IPS-20b (cell line): ENCODE measurements around the gene DSTN.
A peak's percentile ranks its signal among the peaks of the same experiment; 100 is the strongest.

Experiments used
- H3K27ac ChIP-seq: one replicate; pipeline ENCODE4 v1.5.1; 2013; ENCODE audit warnings: low read length
- H3K27me3 ChIP-seq: 2 replicates; pipeline ENCODE4 v1.6.1; 2013; ENCODE audit warnings: mild to moderate bottlenecking, low read length, inconsistent platforms; ENCODE audit not compliant: insufficient read depth
- H3K36me3 ChIP-seq: 2 replicates; pipeline ENCODE4 v1.6.1; 2013; ENCODE audit warnings: low read depth, mild to moderate bottlenecking, inconsistent platforms, low read length, moderate library complexity; ENCODE audit not compliant: insufficient read depth
- H3K4me1 ChIP-seq: 2 replicates; pipeline ENCODE4 v1.6.1; 2013; ENCODE audit warnings: mild to moderate bottlenecking, control low read depth, inconsistent platforms, low read length, moderate library complexity; ENCODE audit not compliant: insufficient read depth
- H3K4me3 ChIP-seq: 2 replicates; pipeline ENCODE4 v1.5.1; 2013; ENCODE audit warnings: mild to moderate bottlenecking, low read length, inconsistent platforms
- H3K9ac ChIP-seq: 2 replicates; pipeline ENCODE4 v1.6.1; 2013; ENCODE audit warnings: low read depth, mild to moderate bottlenecking, inconsistent platforms, low read length, moderate library complexity
- H3K9me3 ChIP-seq: 2 replicates; pipeline ENCODE4 v1.6.1; 2013; ENCODE audit warnings: mild to moderate bottlenecking, low read depth, low read length, inconsistent platforms; ENCODE audit not compliant: insufficient read depth

Gene DSTN

GRCh38 chr20:17630806-17631195, 60.9 kb downstream of the DSTN start:
- no peaks in the 10 kb centered on the region for H3K4me1 ChIP-seq
- no peak overlapping the region for H3K4me3 ChIP-seq
- no peaks in the 10 kb centered on the region for H3K27me3 ChIP-seq
- H3K27ac ChIP-seq: no peak overlapping the region
- peaks cover 92% of the 10 kb centered on the region for H3K36me3 ChIP-seq
- no peaks in the 10 kb centered on the region for H3K9me3 ChIP-seq
- no peak overlapping the region for H3K9ac ChIP-seq

- H3K27ac ChIP-seq: no peak overlapping the region
- H3K4me3 ChIP-seq: no peak overlapping the region
- H3K27me3 ChIP-seq: no peaks in the 10 kb centered on the region
- H3K36me3 ChIP-seq: peaks cover 91% of the 10 kb centered on the region
- no peaks in the 10 kb centered on the region; the same call in 1 of the 2 replicates for H3K4me1 ChIP-seq
- no peaks in the 10 kb centered on the region for H3K9me3 ChIP-seq
- H3K9ac ChIP-seq: no peak overlapping the region
These were observed 61.9 kb downstream of the DSTN start for GRCh38 chr20:17631576-17632319.

DNA sequence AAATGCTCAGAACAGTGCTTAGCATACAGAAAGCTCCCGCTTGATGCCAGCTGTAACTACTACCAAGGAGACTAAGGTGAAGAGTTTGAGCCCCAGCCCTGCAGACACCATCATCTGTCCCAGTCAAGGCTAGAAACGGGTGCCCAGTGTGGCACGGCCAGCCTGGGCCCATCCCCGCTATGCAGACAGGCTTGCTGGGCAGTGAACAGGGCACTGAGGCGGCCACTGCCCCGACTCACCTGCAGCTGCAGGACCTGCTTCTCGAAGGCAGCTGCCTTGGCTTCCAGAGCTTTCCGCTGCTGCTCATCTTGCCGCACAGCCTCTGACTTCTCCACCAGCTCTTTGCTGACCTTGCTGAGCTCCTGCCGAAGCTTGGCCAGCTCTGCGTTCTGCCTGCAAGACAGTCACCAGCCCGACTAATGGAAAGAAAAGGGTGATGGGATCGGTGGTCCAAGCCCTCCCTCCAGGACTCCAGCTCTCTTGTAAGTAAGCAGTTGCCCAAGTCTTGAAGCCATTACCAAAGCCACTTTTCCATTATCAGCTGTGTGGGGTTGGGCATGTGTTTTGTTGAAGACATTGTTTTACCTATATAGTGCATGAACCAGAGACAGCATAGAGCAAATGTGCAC, 63.5 kb downstream of the DSTN start:
- Histone ChIP-seq H3K27ac (no peak overlapping the region), H3K27me3 (no peaks in the 10 kb centered on the region), H3K9ac (no peak overlapping the region), H3K4me3 (no peak overlapping the region), H3K4me1 (no peaks in the 10 kb centered on the region; the same call in 1 of the 2 replicates), H3K9me3 (no peaks in the 10 kb centered on the region), H3K36me3 (peaks cover 83% of the 10 kb centered on the region)

- peaks cover 82% of the 10 kb centered on the region for H3K36me3 ChIP-seq
- H3K4me1 ChIP-seq: no peaks in the 10 kb centered on the region; the same call in 1 of the 2 replicates
- no peaks in the 10 kb centered on the region for H3K27me3 ChIP-seq
- H3K9ac ChIP-seq: no peak overlapping the region
- H3K27ac ChIP-seq: no peak overlapping the region
- no peaks in the 10 kb centered on the region for H3K9me3 ChIP-seq
- no peak overlapping the region for H3K4me3 ChIP-seq
These were observed 64.1 kb downstream of the DSTN start for GRCh38 chr20:17633850-17634500.

DNA sequence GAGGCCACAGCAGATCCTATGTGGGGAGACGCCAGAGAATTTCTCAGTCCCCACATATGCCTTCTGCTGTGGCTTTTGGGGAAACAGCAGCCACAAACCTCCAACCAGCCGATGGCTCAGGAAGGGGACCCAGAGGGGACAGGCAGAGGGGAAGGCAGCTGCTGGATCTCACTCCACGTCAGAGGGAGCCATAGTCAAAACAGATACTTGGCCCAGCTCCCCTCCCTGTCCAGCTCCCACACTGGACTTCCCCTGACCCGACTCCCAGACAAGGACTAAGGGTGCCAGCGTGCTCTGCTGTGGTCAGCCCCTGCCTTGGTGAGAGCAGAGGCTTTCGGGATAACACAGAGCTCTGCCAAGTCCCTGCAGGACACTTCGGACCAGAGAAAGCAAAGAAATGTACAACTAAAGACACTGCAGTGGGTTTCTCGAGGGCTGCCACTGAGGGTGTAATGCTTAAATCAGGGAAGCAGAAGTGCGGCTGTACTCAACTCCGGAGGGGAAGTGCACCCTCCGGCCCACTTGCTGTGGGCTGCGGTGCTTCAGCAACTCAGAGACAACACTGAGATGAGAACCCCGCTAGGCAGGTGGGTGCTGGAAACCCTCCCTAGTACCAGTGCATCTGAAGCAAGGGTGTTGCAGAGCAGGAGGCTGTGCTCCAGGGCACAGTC, 64.9 kb downstream of the DSTN start:
- no peaks in the 10 kb centered on the region for H3K9me3 ChIP-seq
- H3K4me3 ChIP-seq: no peak overlapping the region
- no peaks in the 10 kb centered on the region; the same call in 1 of the 2 replicates for H3K4me1 ChIP-seq
- no peaks in the 10 kb centered on the region for H3K27me3 ChIP-seq
- no peak overlapping the region for H3K9ac ChIP-seq
- peaks cover 85% of the 10 kb centered on the region for H3K36me3 ChIP-seq
- H3K27ac ChIP-seq: no peak overlapping the region

DNA sequence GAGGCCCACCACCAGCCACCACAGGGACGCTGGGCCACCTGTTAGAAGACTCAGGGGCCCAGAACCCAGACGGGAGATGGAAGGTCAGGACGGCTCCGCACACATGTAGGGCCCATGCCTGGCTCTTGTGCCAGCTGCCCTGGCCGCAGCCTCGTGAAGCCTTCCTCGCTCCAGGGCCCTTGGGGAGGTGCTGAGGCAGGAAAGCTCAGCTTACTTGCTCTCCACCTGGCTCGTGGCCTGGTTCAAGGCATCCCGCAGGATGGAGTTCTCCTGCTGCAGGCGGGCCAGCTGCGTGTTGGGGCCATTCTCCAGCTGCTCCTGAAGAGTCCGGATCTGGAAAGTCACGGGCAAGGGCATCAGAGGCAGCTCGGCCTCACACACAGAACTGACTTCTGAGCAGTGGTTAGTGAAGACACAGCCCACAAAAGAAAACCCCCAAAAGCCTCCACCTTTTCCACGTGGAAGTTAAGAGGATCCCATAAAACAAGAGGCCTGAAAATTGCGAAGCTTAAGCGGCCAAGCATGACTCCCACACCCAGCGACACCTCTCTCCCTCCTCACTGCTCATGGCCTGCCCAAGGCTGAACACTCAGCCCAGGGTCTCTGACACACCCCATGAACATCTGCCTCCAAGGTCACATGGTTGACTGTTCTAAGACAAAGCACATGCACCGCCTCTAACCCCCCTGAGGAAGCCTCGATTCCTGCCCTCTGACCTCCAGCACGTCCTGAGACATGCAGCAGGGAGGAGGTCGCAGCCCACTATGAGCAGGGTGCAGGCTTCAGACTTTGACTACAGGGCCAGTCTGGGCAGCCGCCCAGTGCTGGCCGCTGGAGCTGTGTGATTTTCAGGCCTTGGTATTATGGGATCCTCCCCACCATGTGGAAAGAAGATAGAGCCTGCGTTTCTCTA, 65.7 kb downstream of the DSTN start:
- Histone ChIP-seq H3K9me3 (no peaks in the 10 kb centered on the region), H3K36me3 (peaks cover 81% of the 10 kb centered on the region), H3K4me1 (no peaks in the 10 kb centered on the region; the same call in 1 of the 2 replicates), H3K4me3 (no peak overlapping the region), H3K27ac (peak overlapping the region; percentile 36), H3K27me3 (no peaks in the 10 kb centered on the region), H3K9ac (no peak overlapping the region)

- Histone ChIP-seq H3K9ac (no peak overlapping the region), H3K4me3 (no peak overlapping the region), H3K9me3 (no peaks in the 10 kb centered on the region), H3K4me1 (no peaks in the 10 kb centered on the region; the same call in 1 of the 2 replicates), H3K36me3 (peaks cover 79% of the 10 kb centered on the region), H3K27me3 (no peaks in the 10 kb centered on the region), H3K27ac (no peak overlapping the region)
These were observed 66.9 kb downstream of the DSTN start for GRCh38 chr20:17636523-17637412.

- H3K4me1 ChIP-seq: no peaks in the 10 kb centered on the region; the same call in 1 of the 2 replicates
- no peak overlapping the region for H3K9ac ChIP-seq
- H3K9me3 ChIP-seq: no peaks in the 10 kb centered on the region
- peaks cover 79% of the 10 kb centered on the region for H3K36me3 ChIP-seq
- H3K4me3 ChIP-seq: no peak overlapping the region
- H3K27me3 ChIP-seq: no peaks in the 10 kb centered on the region
- H3K27ac ChIP-seq: no peak overlapping the region
These were observed 67.5 kb downstream of the DSTN start for GRCh38 chr20:17637413-17637780.

DNA sequence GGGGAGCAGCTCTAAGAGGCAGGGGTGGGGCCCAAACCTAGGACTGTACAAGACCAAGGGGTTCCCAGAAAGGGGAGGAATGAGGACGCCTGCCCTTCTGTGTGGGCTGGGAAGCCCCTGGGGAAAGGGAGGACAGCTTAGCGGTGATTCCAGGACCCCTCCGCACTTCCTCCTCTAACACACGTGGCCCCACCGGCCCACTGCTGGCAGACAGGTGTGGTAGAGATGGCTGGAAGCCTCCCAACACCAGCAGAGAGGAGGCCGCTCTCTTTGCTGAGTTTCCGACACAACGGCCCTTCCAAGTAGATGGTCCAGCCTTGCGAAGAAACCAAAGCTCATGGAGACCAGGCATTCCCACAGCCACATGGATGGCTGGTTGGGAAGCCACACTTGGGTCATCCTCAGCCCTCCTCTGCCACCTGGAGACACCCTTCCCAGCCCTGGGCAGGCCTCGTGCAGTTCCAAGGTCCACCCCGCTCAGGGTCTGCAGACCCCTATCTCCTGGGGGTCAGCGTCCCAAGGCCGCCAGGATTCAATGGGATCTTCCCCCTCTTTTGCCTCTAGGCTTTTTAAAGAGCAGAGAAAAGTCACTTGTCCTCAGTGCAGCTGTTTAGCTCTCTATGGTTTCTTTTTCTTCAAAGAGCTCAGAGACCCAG, 68.2 kb downstream of the DSTN start:
- Histone ChIP-seq H3K9me3 (no peaks in the 10 kb centered on the region), H3K9ac (no peak overlapping the region), H3K4me1 (no peaks in the 10 kb centered on the region; the same call in 1 of the 2 replicates), H3K27me3 (no peaks in the 10 kb centered on the region), H3K27ac (no peak overlapping the region), H3K4me3 (no peak overlapping the region), H3K36me3 (peaks cover 79% of the 10 kb centered on the region)

GRCh38 chr20:17638835-17639407, 69.0 kb downstream of the DSTN start:
- no peak overlapping the region for H3K9ac ChIP-seq

More at GRCh38 chr20:17638835-17639407, 69.0 kb downstream of the DSTN start:
- no peak overlapping the region for H3K4me3 ChIP-seq
- H3K4me1 ChIP-seq: no peaks in the 10 kb centered on the region; the same call in 1 of the 2 replicates
- no peaks in the 10 kb centered on the region for H3K9me3 ChIP-seq
- H3K36me3 ChIP-seq: peaks cover 72% of the 10 kb centered on the region
- no peak overlapping the region for H3K27ac ChIP-seq
- H3K27me3 ChIP-seq: no peaks in the 10 kb centered on the region
